ENCODE data around the gene TSPO2. TPM values are rescaled to one million over a fixed set of nuclear protein-coding genes. Genes with fewer than 3 reads are reported as not detected.

TSPO2 gene
- total and polyA plus RNA-seq, 9 of the 15 experiments (the other 6 are each of a cell fraction or from before 2014, with no cell fraction given): not detected

GRCh38 chr6:41059556-41059955, 17.3 kb downstream of the TSPO2 start:
- intact Hi-C loops (cut with micrococcal nuclease): no loop called here
- no peak overlapping the region for H3K27ac ChIP-seq (ENCODE audit: extremely low read depth, low read depth, low read length)
- peaks cover 21% of the 10 kb centered on the region; the same call in 2 of the 3 replicates for H3K36me3 ChIP-seq (ENCODE audit: control insufficient read depth, insufficient read depth, low read length)
- H3K79me2 ChIP-seq (ENCODE audit: control insufficient read depth, insufficient read depth, low read length): no peaks in the 10 kb centered on the region
- no peak overlapping the region for H3K4me2 ChIP-seq (ENCODE audit: insufficient read depth, low read length)
- no peak for TF ChIP-seq ZNF766 (CRISPR knock-in tag; conservative IDR thresholded peaks at IDR 0.05)
- no peaks in the 10 kb centered on the region for H3K27me3 ChIP-seq (ENCODE audit: control insufficient read depth in 2 of 2, insufficient read depth in 2 of 2, low read length in 2 of 2)
- H3K9me1 ChIP-seq (ENCODE audit: control insufficient read depth, insufficient read depth, low read length): no peaks in the 10 kb centered on the region
- no peak overlapping the region for H2AFZ ChIP-seq (ENCODE audit: low read depth, low read length)
- H4K20me1 ChIP-seq (replicated peaks; ENCODE audit: control insufficient read depth, insufficient read depth, low read length): no peaks in the 10 kb centered on the region
- in situ Hi-C loops (cut with MboI): no loop called here
- H3K4me3 ChIP-seq: no peak overlapping the region
- H3K9ac ChIP-seq (ENCODE audit: insufficient read depth in 1 of 2, low read depth in 2 of 2, low read length in 2 of 2): no peak overlapping the region
- peaks cover 5 to 26% of the 10 kb centered on the region in 2 experiments; a peak in 4 of 5 replicates for H3K4me1 ChIP-seq (replicated peaks in 1 of 2; ENCODE audit: control insufficient read depth in 2 of 2, insufficient read depth in 2 of 2, low read length in 2 of 2)
- WGBS (ENCODE audit: insufficient coverage, low coverage, missing lambda C conversion rate): 100% methylated on average over 1 of the region's 1 CpG
- POLR2A ChIA-PET: interaction anchor here (0.6 to 2.1 kb wide), 2 partner anchors 10 to 259 kb away, joined by 3 to 5 read pairs; no protein-coding TSS in a partner anchor
- no peak for ATAC-seq
- CTCF ChIA-PET (ENCODE audit: low intra/inter-chr PET ratio): no interaction called here
- no TSS peak for BruUV-seq (replicated peaks)
- no peaks in the 10 kb centered on the region for H3K9me3 ChIP-seq (replicated peaks; ENCODE audit: control insufficient read depth, insufficient read depth, low read depth, low read length)
- DNase-seq (ENCODE audit: extremely low read depth in 1 of 4, low spot score in 3 of 4): no peak
- no peak for FAIRE-seq

DNA sequence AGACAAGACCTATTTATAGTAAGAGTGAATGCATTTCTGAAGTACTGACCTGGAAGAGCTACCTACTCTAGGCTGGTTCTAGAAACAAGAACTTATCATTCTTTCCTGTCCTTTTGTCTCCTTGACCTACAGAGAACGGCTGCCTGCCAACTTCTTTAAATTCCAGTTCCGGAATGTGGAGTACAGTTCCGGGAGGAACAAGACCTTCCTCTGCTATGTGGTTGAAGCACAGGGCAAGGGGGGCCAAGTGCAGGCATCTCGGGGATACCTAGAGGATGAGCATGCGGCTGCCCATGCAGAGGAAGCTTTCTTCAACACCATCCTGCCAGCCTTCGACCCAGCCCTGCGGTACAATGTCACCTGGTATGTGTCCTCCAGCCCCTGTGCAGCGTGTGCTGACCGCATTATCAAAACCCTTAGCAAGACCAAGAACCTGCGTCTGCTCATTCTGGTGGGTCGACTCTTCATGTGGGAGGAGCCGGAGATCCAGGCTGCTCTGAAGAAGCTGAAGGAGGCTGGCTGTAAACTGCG, 19.0 kb downstream of the TSPO2 start:
- Histone ChIP-seq H3K27me3 (ENCODE audit: control insufficient read depth in 2 of 2, insufficient read depth in 2 of 2, low read length in 2 of 2) (no peaks in the 10 kb centered on the region), H3K9me3 (replicated peaks; ENCODE audit: control insufficient read depth, insufficient read depth, low read depth, low read length) (no peaks in the 10 kb centered on the region), H3K4me2 (ENCODE audit: insufficient read depth, low read length) (no peak overlapping the region), H4K20me1 (replicated peaks; ENCODE audit: control insufficient read depth, insufficient read depth, low read length) (no peaks in the 10 kb centered on the region), H3K79me2 (ENCODE audit: control insufficient read depth, insufficient read depth, low read length) (no peaks in the 10 kb centered on the region), H3K36me3 (ENCODE audit: control insufficient read depth, insufficient read depth, low read length) (peaks cover 38% of the 10 kb centered on the region), H3K9ac (ENCODE audit: insufficient read depth in 1 of 2, low read depth in 2 of 2, low read length in 2 of 2) (no peak overlapping the region), H3K9me1 (ENCODE audit: control insufficient read depth, insufficient read depth, low read length) (no peaks in the 10 kb centered on the region), H2AFZ (ENCODE audit: low read depth, low read length) (no peak overlapping the region), H3K4me1 (replicated peaks in 1 of 2; ENCODE audit: control insufficient read depth in 2 of 2, insufficient read depth in 2 of 2, low read length in 2 of 2) (peaks cover 5 to 30% of the 10 kb centered on the region in 2 experiments; a peak in 4 of 5 replicates), H3K27ac (ENCODE audit: extremely low read depth, low read depth, low read length) (no peak overlapping the region), H3K4me3 (no peak overlapping the region)
- intact Hi-C loops (cut with micrococcal nuclease) (no loop called here), in situ Hi-C loops (cut with MboI) (no loop called here)
- ChIA-PET CTCF (ENCODE audit: low intra/inter-chr PET ratio) (interaction anchor here (0.6 kb wide), 1 partner anchor 11 kb away, joined by 3 read pairs; no protein-coding TSS in a partner anchor), POLR2A (no interaction called here)
- FAIRE-seq (no peak), ATAC-seq (no peak), DNase-seq (ENCODE audit: extremely low read depth in 1 of 4, low spot score in 3 of 4) (no peak)
- no TSS peak for BruUV-seq (replicated peaks)
- 92% methylated on average over 13 of the region's 13 CpGs for WGBS (ENCODE audit: insufficient coverage, low coverage, missing lambda C conversion rate)
- TF ChIP-seq ZKSCAN8 (CRISPR knock-in tag; IDR thresholded peaks at IDR 0.05) (no peak), BCOR (IDR thresholded peaks at IDR 0.05) (no peak), TAF15 (IDR thresholded peaks at IDR 0.05; ENCODE audit: low read depth, low read length) (no peak), EP400 (IDR thresholded peaks at IDR 0.05) (no peak), ZNF740 (CRISPR knock-in tag; IDR thresholded peaks at IDR 0.05) (no peak), ZNF740 (tag; IDR thresholded peaks at IDR 0.05) (no peak), MTA1 (IDR thresholded peaks at IDR 0.05; ENCODE audit: borderline replicate concordance) (no peak), GTF3C2 (IDR thresholded peaks at IDR 0.05; ENCODE audit: borderline replicate concordance, extremely low read depth, insufficient read length) (no peak), PCBP1 (IDR thresholded peaks at IDR 0.05; ENCODE audit: low read depth, low read length, poor library complexity, severe bottlenecking) (no peak)

Measured in K562 (cell line).